K562 (cell line): ENCODE results near the gene P4HTM. TPM values are rescaled to one million over a fixed set of nuclear protein-coding genes. Genes with fewer than 3 reads are reported as not detected.

Source experiments
- ATAC-seq: fragments of 200-7000 bp; cut with Tn5 transposase; 3 replicates; pipeline ENCODE4 v1.9.1; 2020; ENCODE audit warnings: moderate library complexity
- BruUV-seq: library from RNA; stranded (reverse); fragments of 400-500 nt; replicated peaks from 2 replicates; lab custom pipeline; 2021; lab: Mats Ljungman, UMichigan
- CTCF ChIA-PET: fragments of 300-600 bp; formaldehyde crosslinking; extraction: SDS; loops from one replicate; lab custom pipeline; 2021; ENCODE audit warnings: low intra/inter-chr PET ratio; lab: Yijun Ruan, JAX
- POLR2A ChIA-PET: fragments of 300-600, 350-650 bp; sonication (Branson Sonifier 250); formaldehyde crosslinking; extraction: SDS; loops from one replicate; lab custom pipeline; 2021; ENCODE audit warnings: antibody characterized with exemption, inconsistent platforms; lab: Yijun Ruan, JAX
- DNase-seq, 4 experiments: peaks; one replicate each; pipeline versions ENCODE4 v3.0.0 to v3.0.0-alpha.2; 2011 to 2018; ENCODE audit warnings: low spot score in 3 of 4, mixed read lengths in 3 of 4; ENCODE audit errors: extremely low read depth in 1 of 4
- FAIRE-seq: peaks from 2 replicates; lab custom pipeline; 2011; peaks lifted over from hg19 to GRCh38; lab: Jason Lieb, UNC
- H2AFZ ChIP-seq: 2 replicates; pipeline ENCODE4 v1.6.0; 2011; ENCODE audit warnings: low read depth, low read length, control low read depth, inconsistent platforms
- H3K27ac ChIP-seq: fragments of 200-600 bp; 3 replicates; pipeline ENCODE4 v1.8.0; 2011; ENCODE audit warnings: low read depth, mild to moderate bottlenecking, control low read depth, inconsistent platforms, low read length, moderate library complexity, mixed read lengths; ENCODE audit errors: extremely low read depth
- H3K27me3 ChIP-seq, 2 experiments: fragments of 300-600 bp in 1 of 2; 2 replicates in 1 of 2; 3 replicates in 1 of 2; pipeline versions ENCODE4 v1.6.0 to v1.8.0; 2011; ENCODE audit warnings: inconsistent platforms in 2 of 2, low read length in 2 of 2, mild to moderate bottlenecking in 1 of 2, mixed read lengths in 1 of 2, moderate library complexity in 1 of 2; ENCODE audit not compliant: control insufficient read depth in 2 of 2, insufficient read depth in 2 of 2
- H3K36me3 ChIP-seq: fragments of 300-600 bp; 3 replicates; pipeline ENCODE4 v1.8.0; 2011; ENCODE audit warnings: mild to moderate bottlenecking, low read length, inconsistent platforms; ENCODE audit not compliant: control insufficient read depth, insufficient read depth
- H3K4me1 ChIP-seq, 2 experiments: fragments of 200-600 bp in 1 of 2; replicated peaks in 1 of 2; 2 replicates in 1 of 2; 3 replicates in 1 of 2; pipeline versions ENCODE4 v1.5.1 to v1.8.0; 2011; ENCODE audit warnings: inconsistent platforms in 2 of 2, low read length in 2 of 2, mild to moderate bottlenecking in 1 of 2, mixed read lengths in 1 of 2, moderate library complexity in 1 of 2; ENCODE audit not compliant: control insufficient read depth in 2 of 2, insufficient read depth in 2 of 2
- H3K4me2 ChIP-seq: 2 replicates; pipeline ENCODE4 v1.6.1; 2011; ENCODE audit warnings: low read length, control low read depth, inconsistent platforms, mixed read lengths; ENCODE audit not compliant: insufficient read depth
- H3K4me3 ChIP-seq: fragments of 200-600 bp; sonication (generic), shearing (Covaris generic); 2 replicates; pipeline ENCODE4 v1.5.1; 2016; ENCODE audit warnings: control low read depth, inconsistent platforms
- H3K79me2 ChIP-seq: fragments of 200-600 bp; 3 replicates; pipeline ENCODE4 v1.8.0; 2011; ENCODE audit warnings: low read length, inconsistent platforms; ENCODE audit not compliant: control insufficient read depth, insufficient read depth
- H3K9ac ChIP-seq, 2 experiments: 2 replicates each; pipeline versions ENCODE4 v1.6.0 to v1.6.1; 2011; ENCODE audit warnings: low read depth in 2 of 2, low read length in 2 of 2, control low read depth in 1 of 2, inconsistent platforms in 1 of 2, mild to moderate bottlenecking in 1 of 2, mixed read lengths in 1 of 2; ENCODE audit not compliant: insufficient read depth in 1 of 2
- H3K9me1 ChIP-seq: one replicate; pipeline ENCODE4 v1.6.0; 2011; ENCODE audit warnings: inconsistent platforms, mild to moderate bottlenecking, low read length, moderate library complexity; ENCODE audit not compliant: control insufficient read depth, insufficient read depth
- H3K9me3 ChIP-seq: replicated peaks from 2 replicates; pipeline ENCODE4 v1.5.1; 2011; ENCODE audit warnings: low read depth, low read length, inconsistent platforms; ENCODE audit not compliant: control insufficient read depth, insufficient read depth
- H4K20me1 ChIP-seq: replicated peaks from 2 replicates; pipeline ENCODE4 v1.6.1; 2011; ENCODE audit warnings: low read length, inconsistent platforms, mixed read lengths; ENCODE audit not compliant: control insufficient read depth, insufficient read depth
- COPS2 ChIP-seq: fragments of 450-650 bp; conservative IDR thresholded peaks from 2 replicates; pipeline ENCODE4 v1.6.1; 2016; ENCODE audit warnings: mild to moderate bottlenecking, moderate library complexity
- ERF ChIP-seq: fragments of 450-650 bp; formaldehyde crosslinking; IDR thresholded peaks from 2 replicates; pipeline ENCODE4 v1.4.0; 2020; ENCODE audit warnings: mild to moderate bottlenecking, mixed read lengths
- FOXP1 ChIP-seq: sonication (generic); formaldehyde crosslinking; IDR thresholded peaks from 2 replicates; pipeline ENCODE4 v1.8.0; 2022; ENCODE audit warnings: mild to moderate bottlenecking, missing genetic modification reagents
- NR2F6 ChIP-seq: fragments of 450-650 bp; formaldehyde crosslinking; IDR thresholded peaks from 2 replicates; pipeline ENCODE4 v1.4.0; 2020; ENCODE audit warnings: mild to moderate bottlenecking
- PCBP1 ChIP-seq: fragments of 200-400 bp; formaldehyde crosslinking; IDR thresholded peaks from 2 replicates; pipeline ENCODE4 v1.6.1; 2018; ENCODE audit warnings: mild to moderate bottlenecking, low read depth, low read length; ENCODE audit not compliant: poor library complexity, severe bottlenecking
- PTTG1 ChIP-seq: fragments of 450-650 bp; IDR thresholded peaks from 2 replicates; pipeline ENCODE4 v1.6.1; 2016; ENCODE audit warnings: low read depth, mild to moderate bottlenecking, missing genetic modification characterization, missing compliant biosample characterization
- RNF2 ChIP-seq: sonication (generic); IDR thresholded peaks from 2 replicates; pipeline ENCODE4 v1.6.1; 2016
- U2AF1 ChIP-seq: fragments of 200-400 bp; formaldehyde crosslinking; optimal IDR thresholded peaks from 2 replicates; pipeline ENCODE3; 2017; ENCODE audit warnings: mild to moderate bottlenecking, low read depth, low read length, moderate library complexity
- ZBED1 ChIP-seq: IDR thresholded peaks from 2 replicates; pipeline ENCODE4 v1.6.1; 2014
- ZNF143 ChIP-seq: sonication (generic); formaldehyde crosslinking; IDR thresholded peaks from 2 replicates; pipeline ENCODE4 v1.9.0; 2022; ENCODE audit warnings: mild to moderate bottlenecking, missing genetic modification reagents
- ZNF232 ChIP-seq: sonication (generic); formaldehyde crosslinking; IDR thresholded peaks from 2 replicates; pipeline ENCODE4 v1.8.0; 2022; ENCODE audit warnings: mild to moderate bottlenecking, missing genetic modification reagents
- ZNF263 ChIP-seq: sonication (generic); formaldehyde crosslinking; IDR thresholded peaks from 2 replicates; pipeline ENCODE4 v1.8.0; 2022; ENCODE audit warnings: mild to moderate bottlenecking, missing genetic modification reagents, borderline replicate concordance
- ZNF561 ChIP-seq: fragments of 450-650 bp; formaldehyde crosslinking; conservative IDR thresholded peaks from 2 replicates; pipeline ENCODE4 v1.4.0; 2020; ENCODE audit warnings: mild to moderate bottlenecking, moderate library complexity
- ZNF695 ChIP-seq: fragments of 450-650 bp; formaldehyde crosslinking; IDR thresholded peaks from 2 replicates; pipeline ENCODE4 v1.4.0; 2020; ENCODE audit warnings: mild to moderate bottlenecking, moderate library complexity
- WGBS: fragments of 100-300 bp; shearing (Covaris generic); methylation state at CpG from one replicate; pipeline ENCODE4 v1.1.6; 2016; ENCODE audit warnings: low coverage, mixed read lengths; ENCODE audit not compliant: insufficient coverage; ENCODE audit errors: missing lambda C conversion rate; 5-methylcytosine and 5-hydroxymethylcytosine counted together
- in situ Hi-C: fragments of 300-500 bp; cut with MboI; formaldehyde crosslinking; loops from 4 replicates; pipeline ENCODE4 v1.15.0; 2018; ENCODE audit warnings: inconsistent platforms, mixed read lengths
- intact Hi-C: fragments of 100-400 bp; cut with micrococcal nuclease; formaldehyde crosslinking; loops from 2 replicates; pipeline ENCODE4 v1.14.2; 2022
- polyA plus RNA-seq, 8 experiments: library from polyadenylated mRNA; depleted of rRNA in 4 of 8; stranded (reverse) in 5 of 8; unstranded in 3 of 8; fragments of >200 nt; fragmentation: Nextera tagmentation in 2 of 8; fragmentation: Illumina TruSeq in 1 of 8; extraction: Ambion mirVana in 2 of 8; extraction: Trizol in 1 of 8; gene quantifications; 2 replicates each; pipeline versions ENCODE4 v1.2.1 to v1.2.3, GENCODE V29; 2011 to 2014; ENCODE audit warnings: inconsistent platforms in 1 of 8, missing spikeins in 1 of 8
- total RNA-seq, 7 experiments: library from RNA; depleted of rRNA in 6 of 7; stranded (reverse); fragments of >200 nt in 6 of 7; fragmentation: Illumina TruSeq in 2 of 7; extraction: Trizol in 2 of 7; gene quantifications; 2 replicates each; pipeline versions ENCODE4 v1.2.1 to v1.2.3, GENCODE V29; 2011 to 2021; ENCODE audit warnings: low replicate concordance in 1 of 7
- TF ChIP-seq, protein P1 (sequence below), 2 experiments: fragments of 250-450 bp in 1 of 2; fragments of 450-650 bp in 1 of 2; sonication (Bioruptor Pico) in 1 of 2; IDR thresholded peaks; 2 replicates each; pipeline versions ENCODE4 v1.6.1 to v1.8.0; 2016 to 2021; ENCODE audit warnings: mild to moderate bottlenecking in 2 of 2, moderate library complexity in 2 of 2, missing compliant biosample characterization in 1 of 2, missing genetic modification characterization in 1 of 2
- TF ChIP-seq, protein P2 (sequence below), 3 experiments: IDR thresholded peaks in 2 of 3; conservative IDR thresholded peaks in 1 of 3; 2 replicates each; pipeline ENCODE4 v1.5.1; 2011 to 2012; ENCODE audit warnings: low read length in 3 of 3, mild to moderate bottlenecking in 3 of 3, control low read depth in 2 of 3, improper control_type of control experiment in 1 of 3, inconsistent platforms in 1 of 3, low read depth in 1 of 3, mixed read lengths in 1 of 3, moderate library complexity in 1 of 3; ENCODE audit not compliant: insufficient read depth in 2 of 3
- TF ChIP-seq, protein P3 (sequence below): sonication (generic); formaldehyde crosslinking; IDR thresholded peaks from 2 replicates; pipeline ENCODE4 v1.9.0; 2022; ENCODE audit warnings: mild to moderate bottlenecking, missing genetic modification reagents

Gene P4HTM
- total and polyA plus RNA-seq, 9 of the 15 experiments (the other 6 are each of a cell fraction or from before 2014, with no cell fraction given) = 0.09 to 0.66 (median 0.25) TPM; not detected in 2

DNA sequence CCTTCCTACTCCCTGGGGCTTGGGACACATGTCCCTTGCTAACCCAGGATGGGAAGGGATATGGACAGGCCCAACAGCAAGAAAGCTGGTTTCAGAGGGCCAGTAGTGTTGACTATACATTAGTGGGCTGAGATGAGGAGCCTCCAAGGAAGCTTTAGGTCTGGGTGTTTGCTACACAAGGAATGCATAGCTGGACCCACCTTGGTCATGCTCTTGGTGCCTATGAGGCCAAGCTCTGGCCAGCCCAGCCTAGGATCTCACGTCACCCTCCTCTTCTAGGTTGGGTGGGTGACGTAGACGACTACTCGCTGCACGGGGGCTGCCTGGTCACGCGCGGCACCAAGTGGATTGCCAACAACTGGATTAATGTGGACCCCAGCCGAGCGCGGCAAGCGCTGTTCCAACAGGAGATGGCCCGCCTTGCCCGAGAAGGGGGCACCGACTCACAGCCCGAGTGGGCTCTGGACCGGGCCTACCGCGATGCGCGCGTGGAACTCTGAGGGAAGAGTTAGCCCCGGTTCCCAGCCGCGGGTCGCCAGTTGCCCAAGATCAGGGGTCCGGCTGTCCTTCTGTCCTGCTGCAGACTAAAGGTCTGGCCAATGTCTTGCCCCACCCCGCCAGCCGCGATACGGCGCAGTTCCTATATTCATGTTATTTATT is 16.5 kb downstream of the P4HTM start (continued):
- TF ChIP-seq ZNF263 (CRISPR knock-in tag) (no peak), ZNF232 (no peak), FOXP1 (CRISPR knock-in tag) (0 out of 2 replicates have a peak, but pooled peaks have one; percentile 2)

DNA sequence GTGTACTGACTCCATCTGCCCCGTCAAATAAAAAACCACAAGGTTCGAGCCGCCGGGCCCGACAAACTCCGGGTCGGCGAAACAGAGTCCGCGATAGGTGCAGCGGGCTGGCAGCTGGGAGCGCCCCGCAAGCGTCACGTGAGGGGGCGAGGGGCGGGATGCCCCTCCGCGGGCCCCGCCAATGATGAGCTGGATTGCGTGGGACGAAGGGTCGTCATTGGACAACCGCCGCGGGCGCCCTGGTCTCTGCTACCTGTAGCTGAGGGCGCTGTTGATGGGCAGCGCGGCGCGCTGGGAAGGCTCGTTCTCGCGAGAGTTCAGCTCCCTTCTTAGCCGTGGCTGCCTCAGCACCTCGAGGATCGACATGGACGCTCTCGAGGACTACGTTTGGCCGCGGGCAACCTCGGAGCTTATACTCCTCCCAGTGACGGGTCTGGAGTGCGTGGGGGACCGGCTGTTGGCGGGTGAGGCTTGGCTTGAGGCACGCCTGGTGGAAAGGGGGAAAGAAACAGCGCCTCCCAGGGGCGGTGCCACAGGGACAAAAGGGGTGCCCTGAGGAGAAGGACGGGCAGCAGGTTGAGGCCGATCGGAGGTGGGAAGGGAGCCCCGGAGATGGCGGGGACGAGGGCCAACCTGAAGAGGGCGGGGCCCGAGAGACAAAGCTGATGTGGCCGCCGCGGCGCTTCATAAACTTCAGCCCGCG is 17.2 kb downstream of the P4HTM start, which contains the start of gene WDR6:
Gene WDR6, plus strand, starts transcription at position 324 of the 703 bp plus-strand sequence. Its CDS starts 41 bp downstream, at position 365.
- ChIA-PET CTCF (interaction anchor here (0.6 kb wide), 1 partner anchor 85 kb away, joined by 4 read pairs; no protein-coding TSS in a partner anchor), POLR2A (interaction anchor here (0.6 to 3.0 kb wide), 17 partner anchors 10 to 739 kb away, joined by 3 to 104 read pairs (median 4); partner anchors contain the start of genes DALRD3, IMPDH2, LAMB2 and NDUFAF3)
- Histone ChIP-seq H3K27me3 (no peaks in the 10 kb centered on the region), H4K20me1 (peaks cover 8% of the 10 kb centered on the region), H3K9me3 (no peaks in the 10 kb centered on the region), H3K4me2 (peak within 1 kb of the TSS; percentile 94), H3K4me1 (peaks cover 19 to 45% of the 10 kb centered on the region in 2 experiments; a peak in 4 of 5 replicates), H3K36me3 (peaks cover 16% of the 10 kb centered on the region; the same call in 2 of the 3 replicates), H3K9ac (peak within 1 kb of the TSS; percentile 97 to 99), H3K79me2 (peaks cover 44% of the 10 kb centered on the region), H3K4me3 (peak within 1 kb of the TSS; percentile 80), H3K9me1 (no peaks in the 10 kb centered on the region), H3K27ac (peak within 1 kb of the TSS; percentile 99), H2AFZ (peak within 1 kb of the TSS; percentile 99)
- FAIRE-seq (peak; percentile 93), ATAC-seq (peak; percentile 89), DNase-seq (peak; percentile 91 to 97 (median 94))
- no TSS peak for BruUV-seq
- in situ Hi-C loops (no loop called here), intact Hi-C loops (loop anchor here (2.0 to 5.0 kb wide), 2 partner anchors 18 to 90 kb away; partner anchors contain the start of gene ARIH2)
- under 1% methylated on average over 46 of the region's 65 CpGs for WGBS
- TF ChIP-seq, protein P1, sequence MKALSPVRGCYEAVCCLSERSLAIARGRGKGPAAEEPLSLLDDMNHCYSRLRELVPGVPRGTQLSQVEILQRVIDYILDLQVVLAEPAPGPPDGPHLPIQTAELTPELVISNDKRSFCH (CRISPR knock-in tag; IDR thresholded peaks at IDR 0.05) = no peak
- TF ChIP-seq, protein P1 (tag; IDR thresholded peaks at IDR 0.05) = peak; percentile 60
- TF ChIP-seq ZBED1 (0 out of 2 replicates have a peak, but pooled peaks have one; percentile 46), ZNF561 (CRISPR knock-in tag) (no peak), U2AF1 (no peak), ERF (CRISPR knock-in tag) (0 out of 2 replicates have a peak, but pooled peaks have one; percentile 63), PCBP1 (peak; percentile 47), RNF2 (peak; percentile 58; the same call in 1 of the 2 replicates), PTTG1 (tag) (no peak), ZNF263 (CRISPR knock-in tag) (no peak), ZNF695 (CRISPR knock-in tag) (no peak), NR2F6 (CRISPR knock-in tag) (no peak), COPS2 (no peak), ZNF143 (CRISPR knock-in tag) (no peak)
- TF ChIP-seq, protein P2, sequence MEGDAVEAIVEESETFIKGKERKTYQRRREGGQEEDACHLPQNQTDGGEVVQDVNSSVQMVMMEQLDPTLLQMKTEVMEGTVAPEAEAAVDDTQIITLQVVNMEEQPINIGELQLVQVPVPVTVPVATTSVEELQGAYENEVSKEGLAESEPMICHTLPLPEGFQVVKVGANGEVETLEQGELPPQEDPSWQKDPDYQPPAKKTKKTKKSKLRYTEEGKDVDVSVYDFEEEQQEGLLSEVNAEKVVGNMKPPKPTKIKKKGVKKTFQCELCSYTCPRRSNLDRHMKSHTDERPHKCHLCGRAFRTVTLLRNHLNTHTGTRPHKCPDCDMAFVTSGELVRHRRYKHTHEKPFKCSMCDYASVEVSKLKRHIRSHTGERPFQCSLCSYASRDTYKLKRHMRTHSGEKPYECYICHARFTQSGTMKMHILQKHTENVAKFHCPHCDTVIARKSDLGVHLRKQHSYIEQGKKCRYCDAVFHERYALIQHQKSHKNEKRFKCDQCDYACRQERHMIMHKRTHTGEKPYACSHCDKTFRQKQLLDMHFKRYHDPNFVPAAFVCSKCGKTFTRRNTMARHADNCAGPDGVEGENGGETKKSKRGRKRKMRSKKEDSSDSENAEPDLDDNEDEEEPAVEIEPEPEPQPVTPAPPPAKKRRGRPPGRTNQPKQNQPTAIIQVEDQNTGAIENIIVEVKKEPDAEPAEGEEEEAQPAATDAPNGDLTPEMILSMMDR (IDR thresholded peaks at IDR 0.05 in 2 of 3, conservative IDR thresholded peaks at IDR 0.05 in 1 of 3; ENCODE audit: insufficient read depth in 2 of 3, low read depth in 1 of 3, low read length in 3 of 3) = peak; percentile 39 to 55 (median 42); a peak in 5 of 6 replicates
- TF ChIP-seq, protein P3, sequence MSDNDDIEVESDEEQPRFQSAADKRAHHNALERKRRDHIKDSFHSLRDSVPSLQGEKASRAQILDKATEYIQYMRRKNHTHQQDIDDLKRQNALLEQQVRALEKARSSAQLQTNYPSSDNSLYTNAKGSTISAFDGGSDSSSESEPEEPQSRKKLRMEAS = peak; percentile 46
